Activated naive CD4-positive, alpha-beta T cell treated with Interleukin-2 at 50 U/mL for 16 hours (primary cell): ENCODE data around the gene ADGRF1.
"Not testable (repeated sequence)": the region's sequence is repeated elsewhere in the genome, so short reads cannot be mapped to it uniquely, and the experiment has no call there.

Experiments used
- DNase-seq: peaks from one replicate; pipeline ENCODE4 v3.0.0-alpha.2; 2020

Gene ADGRF1

DNA sequence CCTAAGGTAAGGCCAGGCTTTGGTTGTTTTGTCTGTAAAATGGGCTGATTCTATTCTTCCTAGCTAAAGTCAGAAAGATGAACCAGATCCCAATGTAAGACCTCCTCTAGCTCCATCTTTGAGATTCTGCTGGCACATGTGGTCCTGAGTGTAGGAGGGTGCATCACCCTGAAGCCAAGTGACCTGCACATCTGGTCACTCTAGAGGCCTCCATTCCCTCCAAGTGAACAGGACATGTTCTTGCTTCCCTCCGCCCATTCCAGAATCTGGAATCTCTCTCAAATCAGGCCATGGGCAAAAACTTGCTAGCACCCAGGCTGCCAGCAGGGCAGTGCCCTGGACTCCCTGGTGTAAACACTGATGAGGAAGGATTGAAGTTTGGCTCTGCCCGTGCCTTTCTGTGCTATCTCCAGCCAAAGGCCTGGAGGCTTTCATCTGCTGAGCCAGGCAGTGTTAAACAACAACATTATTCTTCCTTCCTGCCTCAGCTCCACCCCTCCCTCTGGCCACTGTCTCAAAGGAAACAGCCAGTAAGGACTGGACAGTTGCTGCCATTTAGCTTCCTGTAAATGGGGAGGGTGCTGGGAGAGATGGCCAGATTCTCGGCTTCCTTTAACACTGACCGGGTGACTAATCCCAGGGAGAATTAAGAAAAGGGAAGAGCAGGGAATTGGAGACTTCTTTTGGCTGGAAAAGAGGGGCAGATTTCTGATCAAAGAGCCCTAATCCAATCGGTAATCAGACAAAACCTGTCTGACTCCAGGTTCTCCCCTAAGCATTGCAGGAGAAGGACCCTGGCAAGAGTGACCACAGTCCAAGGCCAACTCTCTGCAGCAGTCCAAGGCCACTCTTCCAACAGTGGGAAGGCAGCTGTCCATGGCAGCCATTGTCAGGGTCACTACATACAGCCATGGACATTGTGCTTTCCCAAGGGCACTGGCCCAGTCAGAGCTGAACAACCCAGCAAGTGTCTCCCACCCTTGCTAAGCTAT lies 19.5 kb upstream of the ADGRF1 start:
- DNase-seq, result no peak

DNA sequence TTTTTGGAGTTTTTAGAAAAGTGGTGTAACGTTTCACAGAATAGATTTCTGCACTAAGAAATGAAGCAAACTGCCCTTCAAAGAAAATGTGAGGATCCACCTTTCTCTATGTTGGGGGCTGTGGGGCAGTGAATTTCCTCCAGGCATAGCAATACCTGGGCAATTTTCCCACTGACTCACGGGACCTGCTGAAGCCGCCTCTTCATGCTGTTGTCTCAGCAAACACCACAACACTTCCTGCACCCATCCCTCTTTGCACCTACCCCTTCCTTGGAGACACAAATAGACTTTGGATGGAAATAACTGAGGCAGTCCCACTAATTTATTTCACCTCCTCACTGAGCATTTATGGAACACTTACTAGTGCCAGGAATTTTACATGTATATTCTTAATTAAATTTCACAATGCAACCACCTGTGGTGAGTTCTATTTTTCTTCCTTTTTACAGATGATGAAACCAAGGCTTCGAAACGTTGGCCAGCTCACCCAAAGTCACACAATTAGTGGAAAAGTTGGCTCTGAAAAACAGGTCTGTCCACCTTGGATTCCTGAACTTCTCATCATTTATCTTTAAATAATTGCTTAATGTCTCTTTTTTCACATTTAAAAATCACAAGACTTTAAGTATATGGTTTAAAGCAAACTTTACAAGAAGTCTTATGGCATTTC lies 17.2 kb upstream of the ADGRF1 start:
- no peak for DNase-seq

DNA sequence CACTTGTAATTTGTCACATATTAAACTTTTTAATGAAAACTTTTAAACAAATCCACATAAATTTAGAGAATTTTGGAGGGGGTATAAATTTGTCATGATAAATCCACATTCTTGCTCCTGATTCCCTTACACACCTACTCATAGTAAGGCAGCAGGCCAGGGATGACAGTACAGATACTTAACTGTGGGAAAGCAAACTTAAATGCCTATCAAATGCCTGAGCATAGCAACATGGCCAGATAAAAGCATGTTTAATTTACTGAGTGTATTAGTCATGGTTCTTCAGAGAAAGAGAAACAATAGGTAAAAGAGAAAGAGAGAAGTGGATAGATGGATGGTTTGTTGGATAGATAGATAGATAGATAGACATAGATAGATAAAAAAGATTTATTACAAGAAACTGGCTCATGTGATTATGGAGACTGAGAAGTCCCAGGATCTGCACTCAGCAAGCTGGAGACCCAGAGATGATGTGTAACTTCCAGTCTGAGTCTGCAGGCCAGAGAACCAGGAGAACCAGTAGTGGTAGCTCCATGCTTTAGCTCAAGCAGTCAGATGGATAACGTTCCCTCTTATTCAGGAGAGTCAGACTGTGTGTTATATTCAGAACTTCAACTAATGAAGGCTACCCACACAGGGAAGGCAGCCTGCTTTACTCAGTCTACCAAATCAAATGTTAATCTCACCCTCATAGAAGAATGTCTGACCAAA lies 15.9 kb upstream of the ADGRF1 start:
- DNase-seq, result no peak

DNA sequence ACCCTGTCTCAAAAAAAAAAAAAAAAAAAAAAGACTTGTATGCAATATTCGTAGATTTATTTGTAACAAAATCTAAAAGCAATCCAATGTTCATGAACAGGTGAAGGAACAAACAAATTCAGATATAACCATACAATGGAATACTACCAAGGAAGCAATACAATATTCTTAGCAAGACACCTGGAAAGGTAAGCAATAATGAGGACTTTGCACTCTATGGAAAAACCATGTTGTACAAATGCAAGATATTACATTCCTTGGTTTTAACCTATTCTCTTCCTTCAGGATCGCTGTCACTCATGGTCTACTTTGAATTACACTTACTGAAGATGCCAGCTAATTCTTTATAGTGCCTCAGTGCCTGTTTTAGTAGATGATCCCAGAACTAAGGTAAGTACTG lies 14.7 kb upstream of the ADGRF1 start:
- DNase-seq, result no peak

DNA sequence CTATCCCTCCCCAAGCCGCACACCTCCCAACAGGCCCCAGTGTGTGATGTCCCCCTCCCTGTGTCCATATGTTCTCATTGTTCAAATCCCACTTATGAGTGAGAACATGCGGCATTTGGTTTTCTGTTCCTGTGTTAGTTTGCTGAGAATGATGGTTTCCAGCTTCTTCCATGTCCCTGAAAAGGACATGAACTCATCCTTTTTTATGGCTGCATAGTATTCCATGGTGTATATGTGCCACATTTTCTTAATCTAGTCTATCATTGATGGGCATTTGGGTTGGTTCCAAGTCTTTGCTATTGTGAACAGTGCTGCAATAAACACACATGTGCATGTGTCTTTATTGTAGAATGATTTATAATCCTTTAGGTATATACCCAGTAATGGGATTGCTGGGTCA lies 12.2 kb upstream of the ADGRF1 start:
- DNase-seq, result not testable (repeated sequence)

DNA sequence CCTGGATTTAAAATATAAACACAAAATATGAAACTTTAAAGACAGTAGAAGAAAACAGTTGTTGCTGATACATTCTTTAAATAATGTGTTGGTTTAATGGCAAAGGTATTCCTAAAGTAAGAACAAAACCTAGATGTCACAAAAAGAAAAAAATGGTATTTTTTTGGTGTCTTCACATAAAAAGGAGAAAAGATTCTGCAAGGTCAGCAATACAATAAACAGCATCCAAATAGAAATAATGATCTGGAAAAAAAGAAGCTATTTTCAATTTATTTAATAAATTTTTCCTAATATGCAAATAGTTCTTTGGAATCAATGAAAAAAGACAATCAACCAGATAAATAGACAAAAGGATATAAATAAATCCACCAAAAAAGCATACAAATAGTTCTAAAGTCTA lies 6.5 kb upstream of the ADGRF1 start:
- no peak for DNase-seq

DNA sequence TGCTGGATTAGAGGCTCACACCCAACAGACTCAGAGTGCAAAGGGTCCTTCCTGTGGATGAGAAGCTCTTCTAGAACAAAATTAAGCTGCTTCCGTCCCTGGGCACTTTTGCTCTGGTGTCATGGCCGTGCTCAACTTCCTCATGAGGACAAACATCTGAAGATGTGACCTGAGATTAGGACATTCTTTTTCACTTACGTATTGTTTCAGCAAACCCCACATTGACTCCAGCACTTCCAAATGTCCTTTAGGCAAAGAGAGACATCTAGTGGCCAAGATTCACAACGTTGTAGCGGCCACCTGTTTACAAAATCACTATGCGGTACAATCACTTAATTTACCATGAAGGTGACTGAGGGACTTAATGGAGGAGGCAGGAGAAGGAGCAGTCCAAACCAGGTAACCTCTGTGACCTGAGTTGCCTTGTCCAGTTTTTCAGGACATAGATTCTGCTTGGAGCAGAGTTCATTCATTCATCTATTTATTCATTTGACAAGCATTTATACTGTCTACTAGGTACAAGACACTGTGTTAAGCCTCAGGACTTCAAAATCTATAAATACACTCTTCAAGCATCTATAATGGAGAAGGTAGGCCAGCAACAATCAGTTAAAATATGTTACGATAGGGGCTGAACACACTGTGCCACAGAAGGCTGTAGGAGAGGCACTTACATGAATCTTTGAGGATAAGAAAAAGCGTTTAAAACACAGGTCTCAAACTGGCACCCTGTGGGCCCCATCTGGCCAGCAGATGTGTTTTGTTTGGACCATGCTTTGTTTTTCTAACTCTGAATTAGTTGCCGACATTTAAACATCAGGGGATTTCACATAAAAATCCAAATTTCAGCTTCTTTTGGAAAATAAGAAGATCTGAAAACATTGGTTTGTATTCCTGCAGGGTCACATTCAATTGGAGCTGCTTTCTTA lies 5.6 kb upstream of the ADGRF1 start:
- no peak for DNase-seq

DNA sequence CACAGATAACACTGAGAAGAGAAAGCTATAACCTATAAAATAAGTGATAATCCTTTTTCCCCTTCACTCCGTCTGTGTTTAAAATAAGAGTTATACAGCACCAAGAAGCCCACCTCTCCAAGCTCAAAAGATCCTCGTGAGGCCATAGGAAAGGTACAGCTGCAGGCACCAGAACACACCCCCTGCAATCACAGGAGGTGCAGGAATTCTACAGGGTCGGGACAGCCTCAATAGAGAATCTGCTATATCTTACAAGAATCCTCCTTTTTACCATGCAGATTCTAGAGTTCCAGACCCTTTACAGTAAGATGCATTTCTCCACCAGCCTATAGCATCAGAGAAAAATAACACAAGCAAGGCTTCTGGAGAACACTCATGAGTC lies 5.0 kb upstream of the ADGRF1 start:
- no peak for DNase-seq

DNA sequence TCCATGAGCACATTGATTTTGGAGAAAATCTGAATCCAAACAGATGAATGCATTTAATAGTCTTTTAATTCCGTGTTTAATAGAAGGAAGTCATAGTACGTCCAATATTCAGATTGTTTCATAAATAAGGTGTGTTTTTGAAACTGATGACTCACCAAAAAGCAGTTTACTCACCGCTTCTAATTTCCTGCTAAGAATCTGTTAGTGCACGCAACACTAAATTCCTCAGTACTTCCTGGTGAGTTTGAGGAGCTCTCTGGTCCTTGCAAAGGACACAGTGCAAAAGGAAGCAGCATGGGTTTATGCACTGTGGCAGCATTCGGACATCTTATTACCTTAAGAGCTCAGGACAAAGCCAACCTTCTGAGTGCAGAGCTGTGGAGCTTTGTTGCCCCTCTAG lies 2.3 kb upstream of the ADGRF1 start:
- DNase-seq, result no peak

DNA sequence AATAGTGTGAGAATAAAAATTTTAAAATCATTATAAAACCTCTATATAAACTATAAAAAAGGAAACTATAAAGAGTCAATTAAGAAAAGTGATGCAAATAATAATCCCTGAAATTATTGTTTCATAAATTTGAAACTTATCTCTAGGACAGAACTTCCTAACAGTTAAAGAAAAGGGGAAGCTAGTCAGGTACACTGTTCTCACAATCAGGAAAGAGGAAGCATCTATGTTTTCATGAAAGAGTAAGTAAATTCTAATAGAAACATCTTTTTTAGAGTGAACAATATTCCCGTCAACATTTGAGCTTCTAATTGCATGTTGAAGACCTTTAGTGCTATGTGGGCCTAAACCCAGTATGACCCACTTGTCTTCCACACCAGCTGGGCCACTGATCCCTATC lies 1.2 kb upstream of the ADGRF1 start:
- DNase-seq, result no peak

DNA sequence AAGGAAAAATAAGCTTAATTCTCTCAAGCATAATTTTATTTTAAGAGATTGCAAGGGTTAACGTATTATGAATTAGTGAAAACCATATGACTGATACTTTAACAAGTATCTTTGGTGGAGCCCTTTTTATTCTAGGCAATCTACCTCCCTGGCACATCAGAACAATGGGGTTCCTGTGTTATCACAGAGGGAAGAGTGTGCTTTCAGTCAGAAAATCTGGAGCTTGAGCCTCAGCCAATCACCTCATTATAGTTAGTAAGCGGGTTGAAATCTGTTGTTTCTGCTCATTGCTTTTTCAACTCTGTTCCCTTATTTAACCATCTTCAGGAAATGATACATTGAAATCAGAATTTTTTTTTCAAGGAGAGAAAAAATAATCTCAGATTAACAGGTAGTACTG lies 391 bp downstream of the ADGRF1 start:
- DNase-seq, result no peak

DNA sequence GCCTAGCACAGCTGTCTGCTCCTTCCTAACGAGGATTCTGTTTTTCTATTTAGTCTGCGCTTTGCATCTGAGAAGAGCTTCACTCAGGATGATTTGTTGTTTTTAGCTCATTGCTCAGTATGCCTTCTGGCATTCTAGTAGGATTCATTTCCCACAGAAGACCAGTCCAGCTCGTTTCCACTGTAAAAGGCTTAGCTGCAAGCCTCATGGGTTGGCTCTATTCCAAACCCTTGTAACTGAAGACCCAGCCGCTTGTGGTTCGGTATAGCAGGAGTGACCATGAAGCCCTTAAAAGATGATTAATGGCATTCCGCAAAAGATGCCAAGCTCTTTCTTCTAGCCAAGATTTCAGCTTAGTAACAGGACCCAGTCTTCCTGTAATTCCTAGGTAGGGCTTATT lies 7.2 kb downstream of the ADGRF1 start:
- DNase-seq, result no peak

DNA sequence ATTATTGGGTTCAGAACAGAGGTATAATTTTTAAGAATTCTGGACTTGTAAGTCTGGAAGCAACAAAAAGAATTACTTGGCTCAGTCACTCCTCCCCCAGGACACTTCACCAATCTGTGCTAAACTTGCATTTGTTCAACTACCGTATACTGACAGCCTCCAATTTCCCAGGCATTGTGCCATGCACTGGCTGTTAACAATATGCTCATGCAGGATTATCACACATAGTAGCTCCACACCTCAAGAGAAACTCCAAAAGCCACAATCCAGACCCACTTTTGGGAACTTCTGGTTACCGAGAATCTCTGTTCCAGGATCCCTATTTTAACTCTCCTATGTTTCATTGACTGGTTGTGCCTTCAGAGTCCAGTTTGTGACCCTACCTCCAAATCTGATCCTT lies 7.7 kb downstream of the ADGRF1 start:
- no peak for DNase-seq

DNA sequence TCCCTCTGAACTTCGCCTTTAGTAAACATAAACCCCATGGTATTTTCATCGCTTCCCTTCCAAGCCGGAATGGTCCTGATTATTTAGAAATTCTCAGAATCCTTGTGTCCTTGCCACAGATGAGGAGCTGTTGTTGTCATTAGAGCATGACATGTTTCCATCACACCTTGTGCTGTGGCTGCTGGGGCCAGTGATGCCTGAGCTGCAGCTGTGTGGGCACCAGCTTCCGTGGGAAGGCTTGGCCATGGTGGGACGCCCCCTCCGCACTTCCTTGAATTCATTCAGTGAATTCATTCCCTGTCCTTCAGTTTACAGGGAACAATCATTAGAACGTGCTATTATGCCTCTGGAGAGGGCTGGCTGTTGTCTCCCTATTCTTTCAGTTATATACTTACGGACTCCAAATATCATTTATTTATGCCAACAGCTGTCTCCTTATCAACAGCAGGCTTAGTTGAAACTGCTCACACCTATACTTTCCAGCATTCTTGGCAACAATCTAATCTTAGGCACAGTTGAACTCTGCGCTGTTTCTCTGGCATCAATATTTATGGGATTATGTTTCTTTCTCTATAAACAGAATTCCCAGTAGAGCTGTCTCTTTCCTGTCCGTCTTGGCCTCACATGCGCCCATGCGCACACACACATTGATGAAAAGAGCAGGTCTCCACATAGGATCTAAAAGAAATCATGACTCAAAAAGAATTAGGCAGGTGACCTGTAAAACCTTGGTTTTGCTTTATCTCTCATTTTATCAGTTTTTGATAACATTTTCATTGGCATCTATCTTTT lies 9.0 kb downstream of the ADGRF1 start:
- no peak for DNase-seq

DNA sequence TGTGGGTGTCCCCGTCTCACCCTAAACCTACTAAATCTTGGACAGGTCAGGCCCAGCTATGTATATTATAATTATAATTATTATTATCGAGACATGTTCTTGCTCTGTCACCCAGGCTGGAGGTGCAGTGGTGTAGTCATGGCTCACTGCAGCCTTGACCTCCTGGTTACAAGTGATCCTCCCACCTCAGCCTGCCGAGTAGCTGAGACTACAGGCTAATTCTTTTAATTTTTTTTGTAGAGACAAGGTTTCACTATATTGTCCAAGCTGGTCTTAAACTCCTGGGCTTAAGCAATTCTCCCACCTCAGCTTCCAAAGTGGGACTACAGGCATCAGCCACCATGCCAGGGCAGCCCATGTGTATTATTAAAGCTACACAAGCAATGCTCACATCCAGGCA lies 10.5 kb downstream of the ADGRF1 start:
- DNase-seq, result no peak

DNA sequence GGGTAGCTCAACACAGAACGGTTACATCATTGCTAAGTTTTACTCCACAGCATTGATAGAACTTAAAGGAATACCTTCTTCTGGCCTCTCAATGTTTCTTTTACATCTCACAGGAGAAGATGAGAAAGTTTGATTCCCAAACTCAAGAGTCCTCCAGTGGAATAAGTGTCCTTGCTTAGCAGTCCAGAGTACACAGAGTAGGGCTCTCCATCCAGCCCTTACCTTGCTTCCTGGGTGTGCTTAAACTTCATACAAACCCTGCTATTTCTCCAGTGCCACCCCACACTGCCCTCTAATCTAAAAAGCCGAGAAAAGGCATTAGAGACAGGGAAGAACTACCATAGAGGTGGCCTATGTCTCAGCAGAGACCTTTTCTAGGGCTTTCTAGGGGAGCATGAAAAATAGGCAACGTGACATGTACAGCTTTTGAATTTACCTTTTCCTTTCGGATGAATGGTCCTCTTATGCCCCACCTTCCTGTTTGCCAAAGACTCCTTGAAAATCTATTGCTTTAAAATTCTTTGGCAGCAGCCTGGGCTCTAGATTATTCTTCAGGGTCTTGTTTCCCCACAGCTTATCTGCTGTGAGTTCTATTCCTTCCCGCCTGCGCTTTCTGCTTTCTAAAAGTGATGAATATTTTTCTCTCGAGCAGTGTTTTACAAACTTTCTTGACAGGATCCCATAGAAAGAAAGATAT lies 12.1 kb downstream of the ADGRF1 start:
- DNase-seq, result no peak

DNA sequence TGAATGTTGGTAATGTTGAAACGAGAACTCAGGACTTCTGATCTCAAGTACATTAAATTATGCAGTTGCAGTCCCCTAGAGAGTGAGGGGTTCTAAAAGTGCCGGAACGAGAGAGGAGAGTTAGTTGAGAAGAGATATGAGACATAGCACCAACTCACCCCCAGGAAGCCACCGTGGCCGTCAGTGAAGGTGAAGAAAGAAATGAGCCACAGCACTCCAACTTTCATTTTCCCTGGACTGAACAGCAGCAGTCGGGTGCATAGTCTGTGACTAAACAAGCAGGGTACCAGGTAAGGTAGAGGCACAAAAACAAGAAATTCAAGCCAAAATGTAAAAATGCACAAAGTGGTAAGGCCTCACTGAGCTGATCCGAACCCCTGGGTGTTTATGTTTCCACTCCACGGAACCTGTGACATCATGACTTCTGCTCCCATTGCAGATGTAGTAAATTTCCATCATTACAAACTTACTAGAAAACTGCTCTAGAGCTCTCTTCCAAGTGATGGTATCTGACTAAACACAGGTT lies 13.2 kb downstream of the ADGRF1 start:
- no peak for DNase-seq

DNA sequence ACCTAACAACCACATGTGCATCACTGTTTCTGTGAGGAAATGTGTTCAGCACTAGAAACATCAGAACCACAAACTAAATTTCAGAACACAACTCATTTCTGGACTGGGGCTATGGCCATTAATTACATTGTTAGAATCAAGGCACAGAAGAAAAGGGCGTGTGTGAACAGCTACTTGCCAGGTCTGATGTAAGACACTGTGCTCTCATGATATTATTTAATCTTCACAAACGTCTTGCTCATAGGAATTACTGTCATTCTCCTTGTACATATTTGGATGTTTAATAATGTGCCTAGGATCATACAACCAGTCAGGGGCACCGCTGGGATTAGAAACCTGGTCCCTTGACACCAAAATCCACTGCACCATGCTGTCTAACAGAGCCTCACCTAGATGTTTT lies 14.8 kb downstream of the ADGRF1 start:
- no peak for DNase-seq

DNA sequence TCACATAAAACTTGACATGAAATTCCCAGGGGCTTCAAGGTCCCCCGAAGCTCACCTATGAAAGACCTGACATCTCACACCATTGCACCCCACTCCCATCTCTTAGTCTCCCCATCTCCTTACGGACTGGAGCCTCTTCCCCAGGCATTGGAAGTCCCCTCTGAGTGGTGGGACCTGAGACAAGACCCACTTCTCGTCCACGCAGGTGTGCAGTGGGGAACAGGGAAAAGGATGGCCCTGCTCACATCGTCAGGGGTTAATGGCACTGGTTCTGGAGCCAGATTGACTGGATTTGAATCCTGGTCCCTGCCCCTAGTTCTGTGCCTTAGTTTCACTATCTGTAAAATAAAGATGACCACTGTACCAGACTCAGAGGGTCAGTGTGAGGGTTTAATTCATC lies 15.5 kb downstream of the ADGRF1 start:
- no peak for DNase-seq

DNA sequence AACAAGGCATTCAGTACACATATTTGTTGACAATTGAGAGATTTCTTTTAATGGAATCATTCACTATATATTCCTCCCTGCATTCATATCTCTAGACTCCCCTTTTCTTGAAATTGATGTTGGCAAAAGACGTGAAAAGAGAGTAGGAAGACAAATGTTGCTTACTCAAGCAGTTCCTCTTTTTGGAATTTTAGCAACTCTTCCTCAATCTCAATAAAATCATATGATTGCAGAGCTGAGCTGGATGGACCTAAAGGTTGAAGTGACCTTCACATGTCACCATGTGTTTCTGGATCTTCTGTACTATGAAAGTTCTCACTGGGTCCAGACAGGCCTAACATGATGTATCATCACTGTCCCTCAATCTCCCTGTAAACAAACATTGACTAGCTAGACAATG lies 18.6 kb downstream of the ADGRF1 start:
- DNase-seq, result no peak

DNA sequence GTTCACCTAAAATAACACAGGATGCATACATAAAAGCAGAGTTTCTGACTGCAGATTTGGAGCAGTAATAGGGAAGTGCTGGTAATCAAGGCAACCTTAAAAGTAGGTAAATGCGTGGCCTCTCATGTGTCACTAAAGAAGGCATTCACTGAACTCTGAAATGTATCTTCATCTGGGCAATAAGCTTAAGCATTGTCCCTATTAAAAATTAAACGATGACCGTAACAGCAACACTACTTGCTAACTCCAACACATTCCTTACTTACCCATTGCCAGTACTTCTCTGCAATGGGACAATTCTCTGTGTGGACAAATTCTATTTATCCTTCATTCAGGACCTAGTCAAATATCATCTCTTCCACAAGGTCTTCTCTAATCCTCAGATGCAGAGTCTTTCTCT lies 19.9 kb downstream of the ADGRF1 start:
- no peak for DNase-seq
